Measurements from ENCODE around the gene THAP7. TPM values are rescaled to one million over a fixed set of nuclear protein-coding genes. Genes with fewer than 3 reads are reported as not detected.

Gene THAP7
- total RNA-seq, 1 donor from 2014 or later: 26.4 TPM

- Mint-ChIP-seq H3K9me3 (no peaks in the 10 kb centered on the region), H3K36me3 (no peaks in the 10 kb centered on the region), H3K27ac (no peak overlapping the region), H3K27me3 (no peaks in the 10 kb centered on the region), H3K4me3 (no peak overlapping the region), H3K4me1 (ENCODE audit: unreplicated experiment) (peaks cover 6% of the 10 kb centered on the region)
- TF ChIP-seq CTCF (conservative IDR thresholded peaks at IDR 0.05): no peak
- DNase-seq (ENCODE audit: extremely low spot score, unreplicated experiment): no peak
These were observed 30.8 kb downstream of the THAP7 start for GRCh38 chr22:20970939-20971657.

GRCh38 chr22:20968281-20968977 lies 33.5 kb downstream of the THAP7 start:
- peaks cover 11% of the 10 kb centered on the region for H3K27me3 Mint-ChIP-seq
- no peak for DNase-seq (ENCODE audit: extremely low spot score, unreplicated experiment)
- H3K9me3 Mint-ChIP-seq: no peaks in the 10 kb centered on the region
- H3K36me3 Mint-ChIP-seq: no peaks in the 10 kb centered on the region
- TF ChIP-seq CTCF (conservative IDR thresholded peaks at IDR 0.05): no peak
- peaks cover 15% of the 10 kb centered on the region for H3K4me1 Mint-ChIP-seq (ENCODE audit: unreplicated experiment)
- H3K27ac Mint-ChIP-seq: no peak overlapping the region
- H3K4me3 Mint-ChIP-seq: no peak overlapping the region

GRCh38 chr22:20967697-20968211 lies 34.2 kb downstream of the THAP7 start:
- no peak overlapping the region for H3K4me3 Mint-ChIP-seq
- H3K27ac Mint-ChIP-seq: no peak overlapping the region
- H3K27me3 Mint-ChIP-seq: peaks cover 11% of the 10 kb centered on the region
- TF ChIP-seq CTCF (conservative IDR thresholded peaks at IDR 0.05): no peak
- H3K9me3 Mint-ChIP-seq: no peaks in the 10 kb centered on the region
- no peak for DNase-seq (ENCODE audit: extremely low spot score, unreplicated experiment)
- no peaks in the 10 kb centered on the region for H3K36me3 Mint-ChIP-seq
- peaks cover 15% of the 10 kb centered on the region for H3K4me1 Mint-ChIP-seq (ENCODE audit: unreplicated experiment)

- Mint-ChIP-seq H3K4me3 (no peak within 1 kb of the TSS), H3K4me1 (ENCODE audit: unreplicated experiment) (peaks cover 15% of the 10 kb centered on the region), H3K27me3 (peaks cover 11% of the 10 kb centered on the region), H3K9me3 (no peaks in the 10 kb centered on the region), H3K36me3 (no peaks in the 10 kb centered on the region), H3K27ac (no peak within 1 kb of the TSS)
- DNase-seq (ENCODE audit: extremely low spot score, unreplicated experiment): no peak
- TF ChIP-seq CTCF (conservative IDR thresholded peaks at IDR 0.05): no peak
These were observed 34.8 kb downstream of the THAP7 start, which contains the start of gene AIFM3 for GRCh38 chr22:20966883-20967696. Gene AIFM3, plus strand, starts transcription at chr22:20967255. Its CDS starts 690 bp downstream, at chr22:20967945.

Data from type B pancreatic cell (in vitro differentiated cells).